ENCODE measurements around the gene ZMYND11.

The ZMYND11 gene

DNA sequence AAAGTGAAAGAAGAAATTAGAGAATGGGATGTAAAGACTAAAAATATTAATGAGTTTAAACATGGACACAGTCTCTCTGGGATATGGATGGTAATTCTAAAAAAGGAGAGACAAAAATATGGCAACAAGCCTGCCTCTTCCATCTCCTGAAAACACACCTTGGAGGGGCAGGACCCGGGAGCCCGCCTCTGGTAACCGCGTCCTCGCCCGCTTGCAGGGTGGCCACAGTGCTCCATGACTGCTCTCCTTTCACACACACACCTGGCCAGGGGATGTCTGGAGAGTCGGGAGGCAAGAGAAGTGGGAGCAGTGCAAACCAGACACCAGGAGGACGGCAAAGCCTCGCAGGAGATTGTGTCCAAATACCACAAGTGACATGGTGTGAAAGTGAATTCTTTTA lies 166.3 kb downstream of the ZMYND11 start:
- DNase-seq (ENCODE audit: extremely low read depth, low read depth) = no peak
- H3K4me3 ChIP-seq (replicated peaks; ENCODE audit: low read depth, low read length) = no peak overlapping the region
- TF ChIP-seq, protein P1, sequence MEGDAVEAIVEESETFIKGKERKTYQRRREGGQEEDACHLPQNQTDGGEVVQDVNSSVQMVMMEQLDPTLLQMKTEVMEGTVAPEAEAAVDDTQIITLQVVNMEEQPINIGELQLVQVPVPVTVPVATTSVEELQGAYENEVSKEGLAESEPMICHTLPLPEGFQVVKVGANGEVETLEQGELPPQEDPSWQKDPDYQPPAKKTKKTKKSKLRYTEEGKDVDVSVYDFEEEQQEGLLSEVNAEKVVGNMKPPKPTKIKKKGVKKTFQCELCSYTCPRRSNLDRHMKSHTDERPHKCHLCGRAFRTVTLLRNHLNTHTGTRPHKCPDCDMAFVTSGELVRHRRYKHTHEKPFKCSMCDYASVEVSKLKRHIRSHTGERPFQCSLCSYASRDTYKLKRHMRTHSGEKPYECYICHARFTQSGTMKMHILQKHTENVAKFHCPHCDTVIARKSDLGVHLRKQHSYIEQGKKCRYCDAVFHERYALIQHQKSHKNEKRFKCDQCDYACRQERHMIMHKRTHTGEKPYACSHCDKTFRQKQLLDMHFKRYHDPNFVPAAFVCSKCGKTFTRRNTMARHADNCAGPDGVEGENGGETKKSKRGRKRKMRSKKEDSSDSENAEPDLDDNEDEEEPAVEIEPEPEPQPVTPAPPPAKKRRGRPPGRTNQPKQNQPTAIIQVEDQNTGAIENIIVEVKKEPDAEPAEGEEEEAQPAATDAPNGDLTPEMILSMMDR (IDR thresholded peaks at IDR 0.05; ENCODE audit: low read depth, low read length, missing control alignments) = no peak
